ENCODE data around the gene ANO1.

Gene ANO1

DNA sequence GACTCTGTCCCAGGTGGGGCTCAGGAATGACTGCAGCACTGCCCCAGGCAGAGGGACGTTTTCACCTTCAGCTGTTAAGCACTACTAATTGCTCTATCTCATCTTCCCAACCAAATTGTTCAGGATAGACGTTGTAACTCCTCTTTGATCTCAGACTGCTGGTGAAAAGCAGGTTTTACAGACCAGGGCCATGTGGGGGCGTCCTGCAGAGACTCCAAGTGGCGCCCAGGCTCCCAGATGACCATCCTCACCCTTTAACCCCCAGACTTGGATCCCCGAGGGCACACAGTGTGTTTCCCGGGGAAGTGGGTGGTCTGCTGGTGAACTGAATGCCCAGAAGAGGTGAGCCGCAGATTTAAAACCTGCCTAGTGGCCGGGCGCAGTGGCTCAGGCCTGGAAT is 148.8 kb downstream of the ANO1 start:
- FAIRE-seq (no peak), DNase-seq (ENCODE audit: insufficient read length, low spot score) (no peak)

DNA sequence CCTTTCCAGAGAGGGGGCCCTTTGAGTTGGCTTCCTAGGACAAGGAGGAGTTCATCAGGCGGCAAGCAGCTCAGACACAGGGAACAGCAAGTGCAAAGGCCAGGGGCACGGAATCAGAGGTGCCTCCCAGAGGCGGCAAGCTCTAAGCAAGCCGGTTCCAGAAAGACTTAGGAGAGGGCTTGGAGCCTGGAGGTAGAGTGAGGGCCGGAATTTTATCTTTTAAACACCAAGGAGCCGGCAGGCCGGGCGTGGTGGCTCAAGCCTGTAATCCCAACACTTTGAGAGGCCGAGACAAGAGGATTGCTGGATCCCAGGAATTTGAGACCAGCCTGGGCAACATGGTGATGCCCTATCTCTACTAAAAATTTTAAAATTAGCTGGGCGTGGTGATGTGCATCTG is 151.6 kb downstream of the ANO1 start:
- TF ChIP-seq POLR2A (IDR thresholded peaks at IDR 0.05; ENCODE audit: low read depth, low read length) (no peak), SPI1 (IDR thresholded peaks at IDR 0.05; ENCODE audit: low read depth, low read length) (no peak), PAX5 (IDR thresholded peaks at IDR 0.05; ENCODE audit: insufficient read depth, low read length, severe bottlenecking) (no peak), POU2F2 (IDR thresholded peaks at IDR 0.05; ENCODE audit: low read depth, low read length) (no peak), TAF1 (IDR thresholded peaks at IDR 0.05; ENCODE audit: low read depth, low read length) (no peak), POLR2AphosphoS5 (IDR thresholded peaks at IDR 0.05; ENCODE audit: low read depth, low read length) (no peak)
- FAIRE-seq (no peak), DNase-seq (ENCODE audit: insufficient read length, low spot score) (no peak)

More for the DNA sequence above, 148.8 kb downstream of the ANO1 start:
- no peak for TF ChIP-seq POLR2A (IDR thresholded peaks at IDR 0.05; ENCODE audit: low read depth, low read length)
- no peak for TF ChIP-seq POU2F2 (IDR thresholded peaks at IDR 0.05; ENCODE audit: low read depth, low read length)
- no peak for TF ChIP-seq TAF1 (IDR thresholded peaks at IDR 0.05; ENCODE audit: low read depth, low read length)
- TF ChIP-seq PAX5 (IDR thresholded peaks at IDR 0.05; ENCODE audit: insufficient read depth, low read length, severe bottlenecking) = no peak
- TF ChIP-seq SPI1 (IDR thresholded peaks at IDR 0.05; ENCODE audit: low read depth, low read length) = no peak
- TF ChIP-seq POLR2AphosphoS5 (IDR thresholded peaks at IDR 0.05; ENCODE audit: low read depth, low read length) = no peak

GRCh38 chr11:70230151-70230839 is 152.2 kb downstream of the ANO1 start:
- DNase-seq (ENCODE audit: insufficient read length, low spot score) (no peak), FAIRE-seq (no peak)
- no peak for TF ChIP-seq PAX5 (IDR thresholded peaks at IDR 0.05; ENCODE audit: insufficient read depth, low read length, severe bottlenecking)

GRCh38 chr11:70230840-70231710 is 153.0 kb downstream of the ANO1 start:
- FAIRE-seq (no peak), DNase-seq (ENCODE audit: insufficient read length, low spot score) (no peak)

GRCh38 chr11:70233034-70233433 is 154.9 kb downstream of the ANO1 start:
- no peak for TF ChIP-seq POU2F2 (IDR thresholded peaks at IDR 0.05; ENCODE audit: low read depth, low read length)
- TF ChIP-seq POLR2A (IDR thresholded peaks at IDR 0.05; ENCODE audit: low read depth, low read length) = no peak
- FAIRE-seq (no peak), DNase-seq (ENCODE audit: insufficient read length, low spot score) (no peak)

More at GRCh38 chr11:70230840-70231710, 153.0 kb downstream of the ANO1 start:
- TF ChIP-seq POLR2AphosphoS5 (IDR thresholded peaks at IDR 0.05; ENCODE audit: low read depth, low read length) (no peak), PAX5 (IDR thresholded peaks at IDR 0.05; ENCODE audit: insufficient read depth, low read length, severe bottlenecking) (no peak), POLR2A (IDR thresholded peaks at IDR 0.05; ENCODE audit: low read depth, low read length) (no peak), POU2F2 (IDR thresholded peaks at IDR 0.05; ENCODE audit: low read depth, low read length) (no peak)

DNA sequence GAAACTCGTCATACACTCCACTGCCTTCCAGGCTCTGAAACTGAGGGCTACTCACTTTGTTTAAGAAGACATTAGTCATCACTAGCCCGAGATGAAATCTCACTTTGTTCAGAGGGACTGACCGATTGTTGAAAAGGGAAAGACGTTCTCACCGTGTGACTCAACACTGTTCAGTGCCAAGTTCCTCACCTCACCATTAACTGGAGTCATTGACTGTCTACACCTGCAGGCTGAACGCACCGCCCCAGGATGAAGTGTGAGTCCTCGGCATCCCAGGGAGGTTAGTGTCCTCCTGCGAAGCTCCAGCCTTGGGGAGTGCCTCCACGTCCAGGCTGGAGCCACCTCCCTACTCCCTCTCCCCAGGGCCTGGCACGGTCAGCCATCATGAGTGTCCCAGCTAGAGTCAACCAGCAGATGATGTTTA is 155.4 kb downstream of the ANO1 start:
- DNase-seq (ENCODE audit: insufficient read length, low spot score) (no peak), FAIRE-seq (peak; percentile 26)
- TF ChIP-seq SPI1 (IDR thresholded peaks at IDR 0.05; ENCODE audit: low read depth, low read length) (no peak), POLR2A (IDR thresholded peaks at IDR 0.05; ENCODE audit: low read depth, low read length) (no peak), PAX5 (IDR thresholded peaks at IDR 0.05; ENCODE audit: insufficient read depth, low read length, severe bottlenecking) (no peak), TAF1 (IDR thresholded peaks at IDR 0.05; ENCODE audit: low read depth, low read length) (no peak), POLR2AphosphoS5 (IDR thresholded peaks at IDR 0.05; ENCODE audit: low read depth, low read length) (no peak), POU2F2 (IDR thresholded peaks at IDR 0.05; ENCODE audit: low read depth, low read length) (no peak)

DNA sequence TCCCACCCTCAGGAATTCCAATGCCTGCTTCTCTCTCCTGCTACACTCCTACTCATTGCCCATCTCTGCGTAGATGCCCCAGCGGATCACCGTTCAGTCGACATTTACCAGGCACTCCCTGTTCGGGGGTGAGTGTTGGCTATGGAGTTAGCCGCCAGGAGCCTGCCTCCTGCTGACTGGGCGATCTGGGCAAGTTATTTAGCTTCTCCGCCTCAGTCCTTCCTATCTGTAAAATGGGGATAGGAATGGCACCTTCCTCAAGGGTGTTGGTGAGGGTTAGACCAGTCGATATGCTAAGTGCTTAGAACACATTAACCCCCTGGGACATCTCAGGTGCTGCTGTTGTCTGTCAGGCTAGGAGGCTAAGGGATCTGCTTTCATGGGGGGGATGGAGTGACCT is 155.8 kb downstream of the ANO1 start:
- no peak for FAIRE-seq
- DNase-seq (ENCODE audit: insufficient read length, low spot score) = no peak
- TF ChIP-seq POLR2A (IDR thresholded peaks at IDR 0.05; ENCODE audit: low read depth, low read length) = no peak
- TF ChIP-seq POLR2AphosphoS5 (IDR thresholded peaks at IDR 0.05; ENCODE audit: low read depth, low read length) = no peak
- no peak for TF ChIP-seq PAX5 (IDR thresholded peaks at IDR 0.05; ENCODE audit: insufficient read depth, low read length, severe bottlenecking)
- no peak for TF ChIP-seq SPI1 (IDR thresholded peaks at IDR 0.05; ENCODE audit: low read depth, low read length)
- TF ChIP-seq POU2F2 (IDR thresholded peaks at IDR 0.05; ENCODE audit: low read depth, low read length) = no peak
- no peak for TF ChIP-seq TAF1 (IDR thresholded peaks at IDR 0.05; ENCODE audit: low read depth, low read length)

All from GM12891 (cell line).